A549 (cell line): ENCODE results near the gene CAPN13. TPM values are rescaled to one million over a fixed set of nuclear protein-coding genes. Genes with fewer than 3 reads are reported as not detected.

Source experiments
- ATAC-seq, 2 experiments: fragments of 200-7000 bp in 1 of 2; fragments of >200 bp in 1 of 2; cut with Nextera tagmentation in 1 of 2; cut with Tn5 transposase in 1 of 2; 3 replicates each; pipeline versions ENCODE4 v1.8.0 to v1.9.1; 2018 to 2020; ENCODE audit warnings: mild to moderate bottlenecking in 1 of 2, moderate library complexity in 1 of 2
- CTCF ChIA-PET: fragments of 300-600 bp; sonication (Branson Sonifier 250); formaldehyde crosslinking; extraction: SDS; loops from one replicate; lab custom pipeline; 2021; ENCODE audit warnings: antibody characterized with exemption, inconsistent platforms; lab: Yijun Ruan, JAX
- POLR2A ChIA-PET: fragments of 350-600 bp; formaldehyde crosslinking; extraction: SDS; loops from one replicate; lab custom pipeline; 2021; ENCODE audit warnings: antibody characterized with exemption, inconsistent platforms; lab: Yijun Ruan, JAX
- DNase-seq, 2 experiments: peaks; one replicate each; pipeline versions ENCODE4 v3.0.0 to v3.0.0-alpha.2; 2011 to 2016; ENCODE audit warnings: low read depth in 1 of 2, low spot score in 1 of 2
- FAIRE-seq: peaks from 2 replicates; lab custom pipeline; 2011; peaks lifted over from hg19 to GRCh38; lab: Jason Lieb, UNC
- H3K27ac ChIP-seq, 2 experiments: fragments of >200 bp; sonication (Bioruptor Twin); formaldehyde crosslinking; 3 replicates each; pipeline ENCODE4 v1.5.1; 2016 to 2017
- H3K4me1 ChIP-seq: fragments of >200 bp; sonication (Bioruptor Twin); formaldehyde crosslinking; 3 replicates; pipeline ENCODE4 v1.6.1; 2016
- H3K4me2 ChIP-seq: fragments of >200 bp; sonication (Bioruptor Twin); formaldehyde crosslinking; 3 replicates; pipeline ENCODE4 v1.6.1; 2016
- H3K4me3 ChIP-seq: fragments of >200 bp; sonication (Bioruptor Twin); formaldehyde crosslinking; 3 replicates; pipeline ENCODE4 v1.5.1; 2016
- H3K9me3 ChIP-seq: fragments of >200 bp; sonication (Bioruptor Twin); formaldehyde crosslinking; 3 replicates; pipeline ENCODE4 v1.6.1; 2016
- CBX2 ChIP-seq: fragments of 200-600 bp; sonication (generic); IDR thresholded peaks from 2 replicates; pipeline ENCODE4 v1.6.1; 2016; ENCODE audit warnings: low read depth, mild to moderate bottlenecking, borderline replicate concordance
- CHD4 ChIP-seq: fragments of 200-600 bp; sonication (generic); IDR thresholded peaks from 2 replicates; pipeline ENCODE4 v1.6.1; 2016; ENCODE audit warnings: antibody characterized with exemption, mild to moderate bottlenecking, borderline replicate concordance
- E2F6 ChIP-seq: IDR thresholded peaks from 2 replicates; pipeline ENCODE4 v1.6.1; 2012; ENCODE audit warnings: low read depth, borderline replicate concordance
- EHF ChIP-seq: fragments of 250-450 bp; sonication (Bioruptor Pico); IDR thresholded peaks from 2 replicates; pipeline ENCODE4 v1.5.0; 2020; ENCODE audit warnings: mild to moderate bottlenecking
- FOSB ChIP-seq: fragments of 250-450 bp; sonication (Bioruptor Pico); IDR thresholded peaks from 2 replicates; pipeline ENCODE4 v1.5.0; 2020; ENCODE audit warnings: mild to moderate bottlenecking, moderate library complexity
- GATA3 ChIP-seq: IDR thresholded peaks from 2 replicates; pipeline ENCODE4 v1.6.1; 2012; ENCODE audit warnings: borderline replicate concordance
- HOXB13 ChIP-seq: fragments of 250-450 bp; sonication (Bioruptor Pico); IDR thresholded peaks from 2 replicates; pipeline ENCODE4 v1.5.0; 2020; ENCODE audit warnings: low read depth, mild to moderate bottlenecking, moderate library complexity
- JUNB ChIP-seq: fragments of >200 bp; sonication (Bioruptor Twin); formaldehyde crosslinking; IDR thresholded peaks from 2 replicates; pipeline ENCODE4 v1.6.1; 2016
- KDM1A ChIP-seq: fragments of 200-600 bp; sonication (generic); IDR thresholded peaks from 2 replicates; pipeline ENCODE4 v1.6.1; 2016; ENCODE audit warnings: low read depth, mild to moderate bottlenecking
- KDM5A ChIP-seq: fragments of 200-600 bp; sonication (generic); IDR thresholded peaks from 2 replicates; pipeline ENCODE4 v1.6.1; 2016; ENCODE audit warnings: antibody characterized with exemption, mild to moderate bottlenecking
- MAX ChIP-seq: IDR thresholded peaks from 2 replicates; pipeline ENCODE4 v1.6.1; 2012
- NR3C1 ChIP-seq: fragments of >200 bp; sonication (Bioruptor Twin); formaldehyde crosslinking; IDR thresholded peaks from 3 replicates; pipeline ENCODE4 v1.6.1; 2017
- PHF8 ChIP-seq: fragments of 200-600 bp; sonication (generic); IDR thresholded peaks from 2 replicates; pipeline ENCODE4 v1.6.1; 2016; ENCODE audit warnings: low read depth, mild to moderate bottlenecking, antibody characterized with exemption, moderate library complexity, borderline replicate concordance
- POLR2A ChIP-seq: IDR thresholded peaks from 2 replicates; pipeline ENCODE4 v1.6.1; 2012; ENCODE audit warnings: mild to moderate bottlenecking, low read length
- RAD21 ChIP-seq, 2 experiments: fragments of >200 bp in 1 of 2; sonication (Bioruptor Twin) in 1 of 2; formaldehyde crosslinking in 1 of 2; IDR thresholded peaks in 1 of 2; conservative IDR thresholded peaks in 1 of 2; 2 replicates in 1 of 2; 3 replicates in 1 of 2; pipeline ENCODE4 v1.6.1; 2012 to 2018; ENCODE audit warnings: inconsistent platforms in 1 of 2
- RFX5 ChIP-seq: fragments of 450-650 bp; IDR thresholded peaks from 2 replicates; pipeline ENCODE4 v1.7.1; 2014; ENCODE audit warnings: antibody characterized with exemption, mild to moderate bottlenecking, moderate library complexity
- RNF2 ChIP-seq: fragments of 200-600 bp; sonication (generic); IDR thresholded peaks from 2 replicates; pipeline ENCODE4 v1.6.1; 2016; ENCODE audit warnings: low read depth, mild to moderate bottlenecking, antibody characterized with exemption, moderate library complexity, borderline replicate concordance
- SMC3 ChIP-seq: fragments of >200 bp; sonication (Bioruptor Twin); formaldehyde crosslinking; IDR thresholded peaks from 3 replicates; pipeline ENCODE4 v1.6.1; 2018; ENCODE audit warnings: inconsistent platforms
- SREBF2 ChIP-seq: fragments of 450-650 bp; IDR thresholded peaks from 2 replicates; pipeline ENCODE4 v1.6.1; 2014; ENCODE audit warnings: mild to moderate bottlenecking, moderate library complexity
- TP53 ChIP-seq: fragments of 250-450 bp; sonication (Bioruptor Pico); IDR thresholded peaks from 2 replicates; pipeline ENCODE4 v1.5.0; 2021; ENCODE audit warnings: mild to moderate bottlenecking, moderate library complexity
- ZC3H11A ChIP-seq: fragments of 450-650 bp; IDR thresholded peaks from 2 replicates; pipeline ENCODE4 v1.6.1; 2014; ENCODE audit warnings: antibody characterized with exemption, mild to moderate bottlenecking
- ZFP36 ChIP-seq: fragments of 450-650 bp; IDR thresholded peaks from 2 replicates; pipeline ENCODE4 v1.6.1; 2014; ENCODE audit warnings: borderline replicate concordance; ENCODE audit not compliant: partially characterized antibody
- ZNF302 ChIP-seq: fragments of 250-450 bp; sonication (Bioruptor Pico); IDR thresholded peaks from 2 replicates; pipeline ENCODE4 v1.9.0; 2021; ENCODE audit warnings: inconsistent platforms, mild to moderate bottlenecking, moderate library complexity
- ZSCAN20 ChIP-seq: fragments of 250-450 bp; sonication (Bioruptor Pico); IDR thresholded peaks from 2 replicates; pipeline ENCODE4 v1.8.0; 2022; ENCODE audit warnings: mild to moderate bottlenecking, moderate library complexity
- WGBS: methylation state at CpG from one replicate; pipeline ENCODE4 v1.1.6; 2017; ENCODE audit errors: missing lambda C conversion rate; 5-methylcytosine and 5-hydroxymethylcytosine counted together
- polyA plus RNA-seq, 4 experiments: library from polyadenylated mRNA; depleted of rRNA in 3 of 4; stranded (reverse); fragments of >200 nt; fragmentation: RNase III in 1 of 4; extraction: RNeasy Plus Mini Kit Qiagen cat#74134 plus additional on column Dnase treatment in 1 of 4; gene quantifications; 2 replicates in 3 of 4; 3 replicates in 1 of 4; pipeline ENCODE4 v1.2.3, GENCODE V29; 2011 to 2017
- TF ChIP-seq, protein P1 (sequence below): fragments of 250-450 bp; sonication (Bioruptor Pico); IDR thresholded peaks from 2 replicates; pipeline ENCODE4 v1.5.0; 2021; ENCODE audit warnings: mild to moderate bottlenecking, moderate library complexity, borderline replicate concordance
- TF ChIP-seq, protein P2 (sequence below): fragments of >200 bp; sonication (Bioruptor Twin); formaldehyde crosslinking; IDR thresholded peaks from 3 replicates; pipeline ENCODE4 v1.6.1; 2016
- TF ChIP-seq, protein P3 (sequence below): fragments of >200 bp; sonication (Bioruptor Twin); formaldehyde crosslinking; IDR thresholded peaks from 3 replicates; pipeline ENCODE4 v1.5.1; 2016
- TF ChIP-seq, protein P4 (sequence below): fragments of 450-650 bp; IDR thresholded peaks from 2 replicates; pipeline ENCODE4 v1.6.1; 2014; ENCODE audit warnings: antibody characterized with exemption
- TF ChIP-seq, protein P5 (sequence below): fragments of 150-350 bp; IDR thresholded peaks from 2 replicates; pipeline ENCODE4 v1.6.1; 2014; ENCODE audit warnings: low read depth, mild to moderate bottlenecking, low read length

The CAPN13 gene
- polyA plus RNA-seq, 2 of the 4 experiments (the other 2 are of a cell fraction), result 0.08 to 0.18 TPM

- DNase-seq (no peak), ATAC-seq (no peak), FAIRE-seq (no peak)
- no peak overlapping the region for H3K4me3 ChIP-seq
- WGBS, result 65% methylated on average over 5 of the region's 5 CpGs
- peaks cover 35% of the 10 kb centered on the region for H3K9me3 ChIP-seq
- TF ChIP-seq CHD4 (no peak), RFX5 (no peak), EHF (CRISPR knock-in tag) (no peak), ZFP36 (no peak), E2F6 (no peak), FOSB (CRISPR knock-in tag) (no peak), TP53 (no peak), JUNB (no peak)
- TF ChIP-seq, protein P1, sequence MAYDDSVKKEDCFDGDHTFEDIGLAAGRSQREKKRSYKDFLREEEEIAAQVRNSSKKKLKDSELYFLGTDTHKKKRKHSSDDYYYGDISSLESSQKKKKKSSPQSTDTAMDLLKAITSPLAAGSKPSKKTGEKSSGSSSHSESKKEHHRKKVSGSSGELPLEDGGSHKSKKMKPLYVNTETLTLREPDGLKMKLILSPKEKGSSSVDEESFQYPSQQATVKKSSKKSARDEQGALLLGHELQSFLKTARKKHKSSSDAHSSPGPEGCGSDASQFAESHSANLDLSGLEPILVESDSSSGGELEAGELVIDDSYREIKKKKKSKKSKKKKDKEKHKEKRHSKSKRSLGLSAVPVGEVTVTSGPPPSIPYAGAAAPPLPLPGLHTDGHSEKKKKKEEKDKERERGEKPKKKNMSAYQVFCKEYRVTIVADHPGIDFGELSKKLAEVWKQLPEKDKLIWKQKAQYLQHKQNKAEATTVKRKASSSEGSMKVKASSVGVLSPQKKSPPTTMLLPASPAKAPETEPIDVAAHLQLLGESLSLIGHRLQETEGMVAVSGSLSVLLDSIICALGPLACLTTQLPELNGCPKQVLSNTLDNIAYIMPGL (CRISPR knock-in tag), result no peak
- TF ChIP-seq, protein P2, sequence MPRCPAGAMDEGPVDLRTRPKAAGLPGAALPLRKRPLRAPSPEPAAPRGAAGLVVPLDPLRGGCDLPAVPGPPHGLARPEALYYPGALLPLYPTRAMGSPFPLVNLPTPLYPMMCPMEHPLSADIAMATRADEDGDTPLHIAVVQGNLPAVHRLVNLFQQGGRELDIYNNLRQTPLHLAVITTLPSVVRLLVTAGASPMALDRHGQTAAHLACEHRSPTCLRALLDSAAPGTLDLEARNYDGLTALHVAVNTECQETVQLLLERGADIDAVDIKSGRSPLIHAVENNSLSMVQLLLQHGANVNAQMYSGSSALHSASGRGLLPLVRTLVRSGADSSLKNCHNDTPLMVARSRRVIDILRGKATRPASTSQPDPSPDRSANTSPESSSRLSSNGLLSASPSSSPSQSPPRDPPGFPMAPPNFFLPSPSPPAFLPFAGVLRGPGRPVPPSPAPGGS, result no peak
- no peak overlapping the region for H3K27ac ChIP-seq
- CTCF ChIA-PET, result interaction anchor here (1.1 to 17.6 kb wide), 10 partner anchors 9 to 538 kb away, joined by 3 to 460 read pairs (median 50); no protein-coding TSS in a partner anchor
- no peaks in the 10 kb centered on the region for H3K4me1 ChIP-seq
- POLR2A ChIA-PET, result interaction anchor here (1.1 kb wide), 1 partner anchor 540 kb away, joined by 3 read pairs; no protein-coding TSS in a partner anchor
- H3K4me2 ChIP-seq, result no peak overlapping the region
Measured at GRCh38 chr2:30705056-30705455, 102.2 kb downstream of the CAPN13 start.

DNA sequence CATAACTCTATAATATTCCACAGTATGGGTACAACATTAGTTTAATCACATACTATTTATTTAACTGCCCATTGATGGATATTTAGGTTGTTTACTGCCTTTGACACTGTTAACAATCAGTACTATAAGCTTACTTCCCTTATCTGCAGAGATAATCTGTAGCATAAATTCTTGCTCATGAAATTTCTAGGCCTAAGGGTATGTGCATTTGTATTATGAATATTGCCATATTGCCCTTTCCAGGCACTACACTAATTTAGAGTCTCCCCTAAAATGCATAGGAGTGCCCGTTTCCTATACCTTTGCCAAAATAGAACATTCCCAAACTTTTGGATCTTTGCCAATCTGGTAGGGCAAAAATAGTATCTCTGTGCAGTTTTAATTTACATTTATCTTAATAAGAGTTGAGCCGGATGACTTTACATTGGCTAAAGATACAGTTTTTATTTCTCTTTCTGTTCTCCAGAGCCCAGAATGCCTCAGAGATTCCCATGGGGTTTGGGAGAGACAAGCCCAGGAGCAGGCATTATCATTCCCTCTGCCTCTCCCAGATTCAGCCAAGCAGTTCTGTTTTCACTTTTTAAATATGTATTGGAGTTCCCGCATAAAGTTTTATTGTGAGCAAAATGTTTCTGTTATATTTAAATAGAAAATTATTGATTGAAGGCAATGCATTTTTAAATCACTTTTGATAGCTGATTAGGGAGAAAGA is 102.8 kb downstream of the CAPN13 start:
- 83% methylated on average over 3 of the region's 3 CpGs for WGBS

More for the DNA sequence above, 102.8 kb downstream of the CAPN13 start:
- no peak overlapping the region for H3K4me3 ChIP-seq
- CTCF ChIA-PET, result interaction anchor here (1.1 to 17.6 kb wide), 8 partner anchors 9 to 537 kb away, joined by 3 to 460 read pairs (median 134); no protein-coding TSS in a partner anchor
- peaks cover 39% of the 10 kb centered on the region for H3K9me3 ChIP-seq
- POLR2A ChIA-PET, result interaction anchor here (1.1 kb wide), 1 partner anchor 540 kb away, joined by 3 read pairs; no protein-coding TSS in a partner anchor
- FAIRE-seq (no peak), ATAC-seq (no peak), DNase-seq (no peak)
- no peak overlapping the region for H3K4me2 ChIP-seq
- H3K27ac ChIP-seq, result no peak overlapping the region
- TF ChIP-seq HOXB13 (CRISPR knock-in tag) (no peak), PHF8 (no peak), SMC3 (no peak), RAD21 (conservative IDR thresholded peaks at IDR 0.05 in 1 of 2, IDR thresholded peaks at IDR 0.05 in 1 of 2) (no peak), JUNB (no peak), GATA3 (no peak), CBX2 (no peak), KDM1A (no peak), ZSCAN20 (CRISPR knock-in tag) (no peak), ZNF302 (CRISPR knock-in tag) (no peak), SREBF2 (no peak), MAX (no peak), ZC3H11A (no peak), NR3C1 (no peak), POLR2A (no peak), RNF2 (no peak), KDM5A (no peak)
- TF ChIP-seq, protein P3, sequence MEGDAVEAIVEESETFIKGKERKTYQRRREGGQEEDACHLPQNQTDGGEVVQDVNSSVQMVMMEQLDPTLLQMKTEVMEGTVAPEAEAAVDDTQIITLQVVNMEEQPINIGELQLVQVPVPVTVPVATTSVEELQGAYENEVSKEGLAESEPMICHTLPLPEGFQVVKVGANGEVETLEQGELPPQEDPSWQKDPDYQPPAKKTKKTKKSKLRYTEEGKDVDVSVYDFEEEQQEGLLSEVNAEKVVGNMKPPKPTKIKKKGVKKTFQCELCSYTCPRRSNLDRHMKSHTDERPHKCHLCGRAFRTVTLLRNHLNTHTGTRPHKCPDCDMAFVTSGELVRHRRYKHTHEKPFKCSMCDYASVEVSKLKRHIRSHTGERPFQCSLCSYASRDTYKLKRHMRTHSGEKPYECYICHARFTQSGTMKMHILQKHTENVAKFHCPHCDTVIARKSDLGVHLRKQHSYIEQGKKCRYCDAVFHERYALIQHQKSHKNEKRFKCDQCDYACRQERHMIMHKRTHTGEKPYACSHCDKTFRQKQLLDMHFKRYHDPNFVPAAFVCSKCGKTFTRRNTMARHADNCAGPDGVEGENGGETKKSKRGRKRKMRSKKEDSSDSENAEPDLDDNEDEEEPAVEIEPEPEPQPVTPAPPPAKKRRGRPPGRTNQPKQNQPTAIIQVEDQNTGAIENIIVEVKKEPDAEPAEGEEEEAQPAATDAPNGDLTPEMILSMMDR, result no peak
- TF ChIP-seq, protein P4, sequence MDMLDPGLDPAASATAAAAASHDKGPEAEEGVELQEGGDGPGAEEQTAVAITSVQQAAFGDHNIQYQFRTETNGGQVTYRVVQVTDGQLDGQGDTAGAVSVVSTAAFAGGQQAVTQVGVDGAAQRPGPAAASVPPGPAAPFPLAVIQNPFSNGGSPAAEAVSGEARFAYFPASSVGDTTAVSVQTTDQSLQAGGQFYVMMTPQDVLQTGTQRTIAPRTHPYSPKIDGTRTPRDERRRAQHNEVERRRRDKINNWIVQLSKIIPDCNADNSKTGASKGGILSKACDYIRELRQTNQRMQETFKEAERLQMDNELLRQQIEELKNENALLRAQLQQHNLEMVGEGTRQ, result no peak
- TF ChIP-seq, protein P5, sequence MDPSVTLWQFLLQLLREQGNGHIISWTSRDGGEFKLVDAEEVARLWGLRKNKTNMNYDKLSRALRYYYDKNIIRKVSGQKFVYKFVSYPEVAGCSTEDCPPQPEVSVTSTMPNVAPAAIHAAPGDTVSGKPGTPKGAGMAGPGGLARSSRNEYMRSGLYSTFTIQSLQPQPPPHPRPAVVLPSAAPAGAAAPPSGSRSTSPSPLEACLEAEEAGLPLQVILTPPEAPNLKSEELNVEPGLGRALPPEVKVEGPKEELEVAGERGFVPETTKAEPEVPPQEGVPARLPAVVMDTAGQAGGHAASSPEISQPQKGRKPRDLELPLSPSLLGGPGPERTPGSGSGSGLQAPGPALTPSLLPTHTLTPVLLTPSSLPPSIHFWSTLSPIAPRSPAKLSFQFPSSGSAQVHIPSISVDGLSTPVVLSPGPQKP, result no peak
- H3K4me1 ChIP-seq, result no peaks in the 10 kb centered on the region
